SK-N-SH (cell line): Measurements from ENCODE around the gene ABCA4. TPM values are rescaled to one million over a fixed set of nuclear protein-coding genes. Genes with fewer than 3 reads are reported as not detected.

Experiments used
- CTCF ChIA-PET: fragments of 300-600, 350-600 bp; formaldehyde crosslinking; extraction: SDS; loops from one replicate; lab custom pipeline; 2021; lab: Yijun Ruan, JAX
- POLR2A ChIA-PET: fragments of 350-600 bp; sonication (Branson Sonifier 250); formaldehyde crosslinking; extraction: SDS; loops from one replicate; lab custom pipeline; 2020; ENCODE audit warnings: antibody characterized with exemption, inconsistent platforms; lab: Yijun Ruan, JAX
- DNase-seq: peaks from one replicate; pipeline ENCODE4 v3.0.0; 2012
- H2AFZ ChIP-seq: fragments of 200-600 bp; sonication (generic); 2 replicates; pipeline ENCODE4 v1.8.1; 2016; ENCODE audit warnings: antibody characterized with exemption, mild to moderate bottlenecking, low read depth
- H3F3A ChIP-seq: fragments of 200-600 bp; sonication (generic); replicated peaks from 2 replicates; pipeline ENCODE3; 2016; ENCODE audit warnings: antibody characterized with exemption, mild to moderate bottlenecking; ENCODE audit not compliant: insufficient read depth
- H3K27ac ChIP-seq, 2 experiments: fragments of 200-500 bp in 1 of 2; fragments of 200-600 bp in 1 of 2; sonication (Bioruptor generic) in 1 of 2; sonication (generic), shearing (Covaris generic) in 1 of 2; 2 replicates each; pipeline versions ENCODE4 v1.5.1 to v1.6.1; 2014 to 2016; ENCODE audit warnings: low read depth in 2 of 2, inconsistent platforms in 1 of 2, low read length in 1 of 2, mild to moderate bottlenecking in 1 of 2, mixed read lengths in 1 of 2
- H3K27me3 ChIP-seq: fragments of 200-600 bp; sonication (generic), shearing (Covaris generic); 2 replicates; pipeline ENCODE4 v1.6.1; 2016; ENCODE audit warnings: mixed run types; ENCODE audit not compliant: insufficient read depth
- H3K36me3 ChIP-seq, 2 experiments: fragments of 200-500 bp in 1 of 2; fragments of 200-600 bp in 1 of 2; sonication (Bioruptor generic) in 1 of 2; sonication (generic) in 1 of 2; replicated peaks in 1 of 2; 2 replicates each; pipeline versions ENCODE3 to v1.5.1; 2014 to 2016; ENCODE audit warnings: low read length in 1 of 2, mild to moderate bottlenecking in 1 of 2; ENCODE audit not compliant: insufficient read depth in 2 of 2, control insufficient read depth in 1 of 2
- H3K4me1 ChIP-seq, 2 experiments: fragments of 200-500 bp in 1 of 2; fragments of 200-600 bp in 1 of 2; sonication (Bioruptor generic) in 1 of 2; sonication (generic), shearing (Covaris generic) in 1 of 2; 2 replicates each; pipeline versions ENCODE4 v1.5.1 to v1.6.1; 2014 to 2016; ENCODE audit warnings: low read depth in 1 of 2, low read length in 1 of 2, mixed run types in 1 of 2; ENCODE audit not compliant: insufficient read depth in 2 of 2, control insufficient read depth in 1 of 2
- H3K4me2 ChIP-seq: fragments of 200-600 bp; sonication (generic), shearing (Covaris generic); 2 replicates; pipeline ENCODE4 v1.6.1; 2017; ENCODE audit warnings: mixed run types
- H3K4me3 ChIP-seq, 2 experiments: fragments of 200-500 bp in 1 of 2; fragments of 200-600 bp in 1 of 2; sonication (Bioruptor generic) in 1 of 2; sonication (generic), shearing (Covaris generic) in 1 of 2; 2 replicates each; pipeline versions ENCODE4 v1.5.1 to v1.8.1; 2014 to 2016; ENCODE audit warnings: low read depth in 2 of 2, inconsistent platforms in 1 of 2, low read length in 1 of 2, mild to moderate bottlenecking in 1 of 2, mixed read lengths in 1 of 2, moderate library complexity in 1 of 2
- H3K79me2 ChIP-seq: fragments of 200-600 bp; sonication (generic); 2 replicates; pipeline ENCODE4 v1.8.1; 2017; ENCODE audit warnings: mild to moderate bottlenecking; ENCODE audit not compliant: insufficient read depth
- H3K9ac ChIP-seq: fragments of 200-600 bp; sonication (generic); 2 replicates; pipeline ENCODE4 v1.6.1; 2017; ENCODE audit warnings: mixed run types
- H3K9me2 ChIP-seq: fragments of 200-600 bp; sonication (generic); 2 replicates; pipeline ENCODE4 v1.6.1; 2017; ENCODE audit warnings: mixed run types
- H3K9me3 ChIP-seq: fragments of 200-600 bp; sonication (generic); 2 replicates; pipeline ENCODE4 v1.6.1; 2017; ENCODE audit warnings: mixed run types, mild to moderate bottlenecking, moderate library complexity
- H4K20me1 ChIP-seq: fragments of 200-600 bp; sonication (generic); 2 replicates; pipeline ENCODE4 v1.6.1; 2017; ENCODE audit warnings: mild to moderate bottlenecking, mixed run types; ENCODE audit not compliant: insufficient read depth
- CTCF ChIP-seq: fragments of 200-600 bp; sonication (generic); IDR thresholded peaks from 2 replicates; pipeline ENCODE4 v1.6.1; 2017; ENCODE audit warnings: antibody characterized with exemption, mild to moderate bottlenecking, moderate library complexity
- EP300 ChIP-seq, 2 experiments: IDR thresholded peaks; 2 replicates each; pipeline versions ENCODE4 v1.4.0 to v1.6.1; 2012; ENCODE audit warnings: borderline replicate concordance in 1 of 2, low read depth in 1 of 2, low read length in 1 of 2
- EZH2phosphoT487 ChIP-seq: fragments of 200-600 bp; sonication (generic); IDR thresholded peaks from 2 replicates; pipeline ENCODE4 v1.6.1; 2017; ENCODE audit warnings: low read depth, mixed run types, mild to moderate bottlenecking, antibody characterized with exemption, moderate library complexity, borderline replicate concordance
- GABPA ChIP-seq: IDR thresholded peaks from 2 replicates; pipeline ENCODE4 v1.4.0; 2012; ENCODE audit warnings: low read depth, mild to moderate bottlenecking
- GATA2 ChIP-seq: sonication (generic); formaldehyde crosslinking; IDR thresholded peaks from 2 replicates; pipeline ENCODE4 v1.5.0; 2020; ENCODE audit warnings: mild to moderate bottlenecking, missing genetic modification reagents
- MAX ChIP-seq: IDR thresholded peaks from 2 replicates; pipeline ENCODE4 v1.4.0; 2012; ENCODE audit warnings: low read depth
- PBX3 ChIP-seq: IDR thresholded peaks from 2 replicates; pipeline ENCODE4; 2012
- POLR2AphosphoS5 ChIP-seq: IDR thresholded peaks from 2 replicates; pipeline ENCODE4 v1.6.1; 2012; ENCODE audit warnings: low read depth, low read length
- RCOR1 ChIP-seq: fragments of 150-350 bp; IDR thresholded peaks from 2 replicates; pipeline ENCODE4 v1.6.1; 2017; ENCODE audit warnings: antibody characterized with exemption, low read length
- REST ChIP-seq: IDR thresholded peaks from 2 replicates; pipeline ENCODE4 v1.6.1; 2012; ENCODE audit warnings: mild to moderate bottlenecking, low read depth, low read length, moderate library complexity
- SMC3 ChIP-seq: IDR thresholded peaks from 2 replicates; pipeline ENCODE4 v1.6.1; 2012; ENCODE audit warnings: low read depth, low read length, improper control_type of control experiment
- TAF1 ChIP-seq: IDR thresholded peaks from 2 replicates; pipeline ENCODE4 v1.6.1; 2012; ENCODE audit warnings: low read depth, mild to moderate bottlenecking, low read length, moderate library complexity, borderline replicate concordance
- TCF12 ChIP-seq: IDR thresholded peaks from 2 replicates; pipeline ENCODE4 v1.4.0; 2012
- USF1 ChIP-seq: IDR thresholded peaks from 2 replicates; pipeline ENCODE4 v1.4.0; 2012; ENCODE audit warnings: low read depth, borderline replicate concordance
- YY1 ChIP-seq: IDR thresholded peaks from 2 replicates; pipeline ENCODE4 v1.4.0; 2012; ENCODE audit warnings: low read depth, mild to moderate bottlenecking
- WGBS: methylation state at CpG from one replicate; pipeline ENCODE4 v1.1.6; 2017; ENCODE audit warnings: low lambda C conversion rate; 5-methylcytosine and 5-hydroxymethylcytosine counted together
- polyA plus RNA-seq, 3 experiments: library from polyadenylated mRNA; depleted of rRNA; stranded (reverse); fragments of >200 nt; gene quantifications; 2 replicates each; pipeline ENCODE4 v1.2.3, GENCODE V29; 2012

Gene ABCA4
- polyA plus RNA-seq, 1 of the 3 experiments (the other 2 are of a cell fraction): 0.03 TPM

GRCh38 chr1:94105957-94106529 is 14.9 kb downstream of the ABCA4 start:
- Histone ChIP-seq H3K79me2 (no peaks in the 10 kb centered on the region), H2AFZ (no peak overlapping the region), H3K9me3 (no peaks in the 10 kb centered on the region), H3K4me2 (no peak overlapping the region), H3K9ac (no peak overlapping the region), H3F3A (no peaks in the 10 kb centered on the region), H3K27ac (no peak overlapping the region), H4K20me1 (no peaks in the 10 kb centered on the region), H3K9me2 (no peaks in the 10 kb centered on the region), H3K36me3 (no peaks in the 10 kb centered on the region), H3K4me3 (no peak overlapping the region), H3K27me3 (no peaks in the 10 kb centered on the region), H3K4me1 (peaks cover 2 to 10% of the 10 kb centered on the region in 2 experiments; a peak in 1 of 4 replicates)
- CTCF ChIA-PET: interaction anchor here (1.5 kb wide), 1 partner anchor 44 kb away, joined by 4 read pairs; no protein-coding TSS in a partner anchor
- POLR2A ChIA-PET: no interaction called here
- TF ChIP-seq TCF12 (no peak), MAX (no peak)
- DNase-seq: no peak
- WGBS: 88% methylated on average over 9 of the region's 9 CpGs

- H3K9me2 ChIP-seq: no peaks in the 10 kb centered on the region
- ChIA-PET POLR2A (no interaction called here), CTCF (interaction anchor here (1.5 kb wide), 1 partner anchor 43 kb away, joined by 4 read pairs; no protein-coding TSS in a partner anchor)
- H3K27ac ChIP-seq: no peak overlapping the region
- TF ChIP-seq GABPA (no peak), YY1 (no peak), RCOR1 (no peak), CTCF (no peak), POLR2AphosphoS5 (no peak), SMC3 (no peak), GATA2 (CRISPR knock-in tag) (no peak), EP300 (IDR thresholded peaks at IDR 0.05; ENCODE audit: borderline replicate concordance in 1 of 2, low read depth in 1 of 2, low read length in 1 of 2) (no peak), TAF1 (no peak), PBX3 (no peak), EZH2phosphoT487 (no peak), TCF12 (no peak), USF1 (no peak), REST (no peak)
- H3K4me3 ChIP-seq: no peak overlapping the region
- H4K20me1 ChIP-seq: no peaks in the 10 kb centered on the region
- no peaks in the 10 kb centered on the region for H3K9me3 ChIP-seq
- 90% methylated on average over 6 of the region's 7 CpGs for WGBS
- no peaks in the 10 kb centered on the region for H3F3A ChIP-seq
- peaks cover 6 to 14% of the 10 kb centered on the region in 2 experiments; a peak in 1 of 4 replicates for H3K4me1 ChIP-seq
- no peaks in the 10 kb centered on the region for H3K36me3 ChIP-seq
- no peaks in the 10 kb centered on the region for H3K79me2 ChIP-seq
- no peak overlapping the region for H3K4me2 ChIP-seq
- no peak for DNase-seq
- no peak overlapping the region for H3K9ac ChIP-seq
- H3K27me3 ChIP-seq: no peaks in the 10 kb centered on the region
- no peak overlapping the region for H2AFZ ChIP-seq
Observed at GRCh38 chr1:94105581-94105952, 15.4 kb downstream of the ABCA4 start.
